GM12878 (cell line): ENCODE data around the gene SCMH1. TPM values are rescaled to one million over a fixed set of nuclear protein-coding genes. Genes with fewer than 3 reads are reported as not detected.

Experiments used
- ATAC-seq: fragments of 200-7000 bp; cut with Tn5 transposase; 3 replicates; pipeline ENCODE4 v1.9.1; 2020; ENCODE audit warnings: mild to moderate bottlenecking, moderate library complexity
- BruUV-seq: library from RNA; stranded (reverse); fragments of 400-500 nt; replicated peaks from 2 replicates; lab custom pipeline; 2021; lab: Mats Ljungman, UMichigan
- CTCF ChIA-PET: fragments of 300-600 bp; sonication (Branson Sonifier 250); formaldehyde crosslinking; extraction: SDS; loops from one replicate; lab custom pipeline; 2021; ENCODE audit warnings: inconsistent platforms; lab: Yijun Ruan, JAX
- POLR2A ChIA-PET: fragments of 350-600 bp; formaldehyde crosslinking; extraction: SDS; loops from one replicate; lab custom pipeline; 2021; ENCODE audit warnings: inconsistent platforms; lab: Charles Lee
- RAD21 ChIA-PET: fragments of 300-600 bp; sonication (Branson Sonifier 250); formaldehyde crosslinking; loops from one replicate; lab custom pipeline; 2023; ENCODE audit warnings: antibody characterized with exemption; ENCODE audit not compliant: unreplicated experiment; lab: Charles Lee
- SMC1A ChIA-PET: fragments of 300-600 bp; sonication (Branson Sonifier 250); formaldehyde crosslinking; loops from one replicate; lab custom pipeline; 2023; ENCODE audit not compliant: unreplicated experiment, uncharacterized antibody; lab: Charles Lee
- DNase-seq: peaks from one replicate; pipeline ENCODE4 v3.0.0-alpha.2; 2011; ENCODE audit warnings: low read depth, low spot score
- FAIRE-seq: peaks from 3 replicates; lab custom pipeline; 2011; peaks lifted over from hg19 to GRCh38; lab: Jason Lieb, UNC
- H2AFZ ChIP-seq: 2 replicates; pipeline ENCODE4 v1.6.0; 2011; ENCODE audit warnings: low read depth, low read length, control low read depth; ENCODE audit not compliant: control insufficient read depth
- H3K27ac ChIP-seq: 2 replicates; pipeline ENCODE4 v1.5.1; 2011; ENCODE audit warnings: control low read depth; ENCODE audit not compliant: control insufficient read depth, insufficient read depth
- H3K27me3 ChIP-seq, 2 experiments: replicated peaks in 1 of 2; 2 replicates each; pipeline versions ENCODE4 v1.6.0 to v1.6.1; 2011; ENCODE audit warnings: low read length in 1 of 2; ENCODE audit not compliant: control insufficient read depth in 2 of 2, insufficient read depth in 2 of 2
- H3K36me3 ChIP-seq, 2 experiments: 2 replicates each; pipeline ENCODE4 v1.5.1; 2011; ENCODE audit warnings: low read length in 1 of 2; ENCODE audit not compliant: control insufficient read depth in 2 of 2, insufficient read depth in 2 of 2
- H3K4me1 ChIP-seq: 2 replicates; pipeline ENCODE4 v1.6.1; 2011; ENCODE audit warnings: mild to moderate bottlenecking, low read length, moderate library complexity, mixed read lengths; ENCODE audit not compliant: control insufficient read depth, insufficient read depth
- H3K4me2 ChIP-seq: 2 replicates; pipeline ENCODE4 v1.6.0; 2011; ENCODE audit warnings: control low read depth; ENCODE audit not compliant: control insufficient read depth, insufficient read depth
- H3K4me3 ChIP-seq: fragments of 200-600 bp; sonication (generic); 2 replicates; pipeline ENCODE4 v1.5.1; 2016
- H3K79me2 ChIP-seq: 2 replicates; pipeline ENCODE4 v1.6.0; 2011; ENCODE audit warnings: low read length; ENCODE audit not compliant: control insufficient read depth, insufficient read depth
- H3K9ac ChIP-seq: 2 replicates; pipeline ENCODE4 v1.8.0; 2011; ENCODE audit warnings: low read length, control low read depth, mixed read lengths; ENCODE audit not compliant: control insufficient read depth, insufficient read depth
- H3K9me3 ChIP-seq: replicated peaks from 3 replicates; pipeline ENCODE4 v1.5.1; 2011; ENCODE audit warnings: mild to moderate bottlenecking, low read length; ENCODE audit not compliant: control insufficient read depth, insufficient read depth
- H4K20me1 ChIP-seq: 2 replicates; pipeline ENCODE4 v1.6.0; 2011; ENCODE audit not compliant: control insufficient read depth, insufficient read depth
- EGR1 ChIP-seq, 2 experiments: IDR thresholded peaks; 1 replicate in 1 of 2; 2 replicates in 1 of 2; pipeline ENCODE4 v1.6.1; 2011 to 2012; ENCODE audit warnings: low read depth in 2 of 2, low read length in 2 of 2, borderline replicate concordance in 1 of 2, mild to moderate bottlenecking in 1 of 2, moderate library complexity in 1 of 2
- HCFC1 ChIP-seq: fragments of 150-350 bp; IDR thresholded peaks from 2 replicates; pipeline ENCODE4 v1.6.1; 2014; ENCODE audit warnings: low read length
- NFIC ChIP-seq: IDR thresholded peaks from 2 replicates; pipeline ENCODE4 v1.6.1; 2012; ENCODE audit warnings: low read depth, mild to moderate bottlenecking, inconsistent platforms, low read length, moderate library complexity
- PML ChIP-seq: IDR thresholded peaks from 2 replicates; pipeline ENCODE4 v1.6.1; 2012; ENCODE audit warnings: low read length, inconsistent platforms
- POLR2A ChIP-seq: IDR thresholded peaks from 2 replicates; pipeline ENCODE4 v1.6.1; 2011; ENCODE audit warnings: low read depth, mild to moderate bottlenecking, low read length
- SIX5 ChIP-seq: IDR thresholded peaks from 2 replicates; pipeline ENCODE4 v1.6.1; 2011; ENCODE audit warnings: mild to moderate bottlenecking, low read depth, low read length, moderate library complexity; ENCODE audit not compliant: severe bottlenecking
- ZNF217 ChIP-seq: fragments of 450-650 bp; IDR thresholded peaks from 2 replicates; pipeline ENCODE4 v1.6.1; 2017; ENCODE audit warnings: antibody characterized with exemption, mild to moderate bottlenecking
- WGBS: methylation state at CpG from one replicate; pipeline ENCODE4 v1.1.6; 2016; ENCODE audit warnings: low lambda C conversion rate; ENCODE audit not compliant: insufficient replicate concordance, insufficient coverage; ENCODE audit errors: missing lambda C conversion rate; 5-methylcytosine and 5-hydroxymethylcytosine counted together
- in situ Hi-C: fragments of 300-500 bp; cut with MboI; formaldehyde crosslinking; loops from 9 replicates; pipeline ENCODE4 v1.14.3; 2018; ENCODE audit warnings: mixed read lengths
- intact Hi-C: fragments of 100-400 bp; cut with micrococcal nuclease; formaldehyde crosslinking; loops from one replicate; pipeline ENCODE4 v1.14.2; 2022; ENCODE audit not compliant: unreplicated experiment
- polyA plus RNA-seq, 11 experiments: library from polyadenylated mRNA; depleted of rRNA in 4 of 11; unstranded in 6 of 11; stranded (reverse) in 5 of 11; fragments of >200 nt; fragmentation: Nextera tagmentation in 4 of 11; fragmentation: Illumina TruSeq in 1 of 11; extraction: Ambion mirVana in 4 of 11; extraction: Trizol in 1 of 11; gene quantifications; 1 replicate in 1 of 11; 2 replicates in 10 of 11; pipeline versions ENCODE4 v1.2.1 to v1.2.3, GENCODE V29; 2011 to 2016; ENCODE audit warnings: inconsistent platforms in 2 of 11, missing spikeins in 2 of 11, low read depth in 1 of 11
- total RNA-seq, 4 experiments: library from RNA; depleted of rRNA in 3 of 4; stranded (reverse); fragments of >200 nt in 3 of 4; fragmentation: Illumina TruSeq in 1 of 4; extraction: Trizol in 1 of 4; gene quantifications; 2 replicates each; pipeline versions ENCODE4 v1.2.1 to v1.2.3, GENCODE V29; 2013 to 2021
- TF ChIP-seq, protein P1 (sequence below): IDR thresholded peaks from 2 replicates; pipeline ENCODE4 v1.6.1; 2012; ENCODE audit warnings: low read depth, low read length, improper control_type of control experiment
- TF ChIP-seq, protein P2 (sequence below): IDR thresholded peaks from 2 replicates; pipeline ENCODE4 v1.6.1; 2011; ENCODE audit warnings: borderline replicate concordance, low read depth, mild to moderate bottlenecking, moderate library complexity, low read length; ENCODE audit not compliant: insufficient read depth, poor library complexity, severe bottlenecking
- TF ChIP-seq, protein P3 (sequence below): IDR thresholded peaks from 2 replicates; pipeline ENCODE4 v1.6.1; 2011; ENCODE audit warnings: mild to moderate bottlenecking, low read depth, low read length, moderate library complexity; ENCODE audit not compliant: insufficient replicate concordance
- TF ChIP-seq, protein P4 (sequence below): fragments of 450-650 bp; IDR thresholded peaks from 2 replicates; pipeline ENCODE4 v1.6.1; 2017; ENCODE audit warnings: mild to moderate bottlenecking, moderate library complexity

SCMH1 gene
- total and polyA plus RNA-seq, 10 of the 15 experiments (the other 5 are each of a cell fraction or from before 2014, with no cell fraction given): 7.5 to 44.1 (median 27.8) TPM

- H3K79me2 ChIP-seq: peaks cover 43% of the 10 kb centered on the region
- H3K27me3 ChIP-seq: no peaks in the 10 kb centered on the region
- ChIA-PET RAD21 (no interaction called here), POLR2A (no interaction called here), SMC1A (no interaction called here), CTCF (no interaction called here)
- intact Hi-C loops: no loop called here
- H3K4me3 ChIP-seq: no peak overlapping the region
- H3K4me1 ChIP-seq: peaks cover 10% of the 10 kb centered on the region; the same call in 1 of the 2 replicates
- DNase-seq (no peak), FAIRE-seq (no peak), ATAC-seq (no peak)
- H3K36me3 ChIP-seq: no peaks in the 10 kb centered on the region; a peak in 1 of 4 replicates
- peak overlapping the region; percentile 75; the same call in 1 of the 2 replicates for H3K4me2 ChIP-seq
- no peak overlapping the region for H3K9ac ChIP-seq
- no peak for TF ChIP-seq SIX5
- TF ChIP-seq HCFC1: no peak
- TF ChIP-seq, protein P1, sequence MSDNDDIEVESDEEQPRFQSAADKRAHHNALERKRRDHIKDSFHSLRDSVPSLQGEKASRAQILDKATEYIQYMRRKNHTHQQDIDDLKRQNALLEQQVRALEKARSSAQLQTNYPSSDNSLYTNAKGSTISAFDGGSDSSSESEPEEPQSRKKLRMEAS: no peak
- no peak overlapping the region for H3K27ac ChIP-seq
- H4K20me1 ChIP-seq: no peaks in the 10 kb centered on the region
- H2AFZ ChIP-seq: peak overlapping the region; percentile 8; the same call in 1 of the 2 replicates
- peaks cover 11% of the 10 kb centered on the region for H3K9me3 ChIP-seq
- in situ Hi-C loops: no loop called here
- no TSS peak for BruUV-seq
Measured at GRCh38 chr1:41221995-41222394, 20.1 kb downstream of the SCMH1 start.

GRCh38 chr1:41218152-41218551 lies 24.0 kb downstream of the SCMH1 start:
- H3K9ac ChIP-seq: no peak overlapping the region
- H3K79me2 ChIP-seq: peaks cover 26% of the 10 kb centered on the region
- DNase-seq: no peak
- ChIA-PET POLR2A (no interaction called here), SMC1A (no interaction called here), RAD21 (no interaction called here), CTCF (no interaction called here)
- intact Hi-C loops: no loop called here
- H4K20me1 ChIP-seq: no peaks in the 10 kb centered on the region
- no peak for FAIRE-seq
- WGBS: 96% methylated on average over 1 of the region's 1 CpG
- no peaks in the 10 kb centered on the region for H3K27me3 ChIP-seq
- no peak overlapping the region for H3K4me3 ChIP-seq
- ATAC-seq: no peak
- H3K9me3 ChIP-seq: peaks cover 11% of the 10 kb centered on the region
- no peak overlapping the region for H3K27ac ChIP-seq
- no peaks in the 10 kb centered on the region; a peak in 1 of 4 replicates for H3K36me3 ChIP-seq
- H3K4me1 ChIP-seq: peaks cover 10% of the 10 kb centered on the region; the same call in 1 of the 2 replicates
- H2AFZ ChIP-seq: no peak overlapping the region
- in situ Hi-C loops: no loop called here
- BruUV-seq: no TSS peak
- no peak overlapping the region for H3K4me2 ChIP-seq
- no peak for TF ChIP-seq NFIC
- no peak for TF ChIP-seq ZNF217
- TF ChIP-seq, protein P2, sequence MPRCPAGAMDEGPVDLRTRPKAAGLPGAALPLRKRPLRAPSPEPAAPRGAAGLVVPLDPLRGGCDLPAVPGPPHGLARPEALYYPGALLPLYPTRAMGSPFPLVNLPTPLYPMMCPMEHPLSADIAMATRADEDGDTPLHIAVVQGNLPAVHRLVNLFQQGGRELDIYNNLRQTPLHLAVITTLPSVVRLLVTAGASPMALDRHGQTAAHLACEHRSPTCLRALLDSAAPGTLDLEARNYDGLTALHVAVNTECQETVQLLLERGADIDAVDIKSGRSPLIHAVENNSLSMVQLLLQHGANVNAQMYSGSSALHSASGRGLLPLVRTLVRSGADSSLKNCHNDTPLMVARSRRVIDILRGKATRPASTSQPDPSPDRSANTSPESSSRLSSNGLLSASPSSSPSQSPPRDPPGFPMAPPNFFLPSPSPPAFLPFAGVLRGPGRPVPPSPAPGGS: no peak
- TF ChIP-seq EGR1 (IDR thresholded peaks at IDR 0.05; ENCODE audit: borderline replicate concordance in 1 of 2, low read depth in 2 of 2, low read length in 2 of 2): no peak
- TF ChIP-seq PML: no peak
- TF ChIP-seq, protein P3, sequence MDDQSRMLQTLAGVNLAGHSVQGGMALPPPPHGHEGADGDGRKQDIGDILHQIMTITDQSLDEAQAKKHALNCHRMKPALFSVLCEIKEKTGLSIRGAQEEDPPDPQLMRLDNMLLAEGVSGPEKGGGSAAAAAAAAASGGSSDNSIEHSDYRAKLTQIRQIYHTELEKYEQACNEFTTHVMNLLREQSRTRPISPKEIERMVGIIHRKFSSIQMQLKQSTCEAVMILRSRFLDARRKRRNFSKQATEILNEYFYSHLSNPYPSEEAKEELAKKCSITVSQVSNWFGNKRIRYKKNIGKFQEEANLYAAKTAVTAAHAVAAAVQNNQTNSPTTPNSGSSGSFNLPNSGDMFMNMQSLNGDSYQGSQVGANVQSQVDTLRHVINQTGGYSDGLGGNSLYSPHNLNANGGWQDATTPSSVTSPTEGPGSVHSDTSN: no peak
- TF ChIP-seq, protein P4, sequence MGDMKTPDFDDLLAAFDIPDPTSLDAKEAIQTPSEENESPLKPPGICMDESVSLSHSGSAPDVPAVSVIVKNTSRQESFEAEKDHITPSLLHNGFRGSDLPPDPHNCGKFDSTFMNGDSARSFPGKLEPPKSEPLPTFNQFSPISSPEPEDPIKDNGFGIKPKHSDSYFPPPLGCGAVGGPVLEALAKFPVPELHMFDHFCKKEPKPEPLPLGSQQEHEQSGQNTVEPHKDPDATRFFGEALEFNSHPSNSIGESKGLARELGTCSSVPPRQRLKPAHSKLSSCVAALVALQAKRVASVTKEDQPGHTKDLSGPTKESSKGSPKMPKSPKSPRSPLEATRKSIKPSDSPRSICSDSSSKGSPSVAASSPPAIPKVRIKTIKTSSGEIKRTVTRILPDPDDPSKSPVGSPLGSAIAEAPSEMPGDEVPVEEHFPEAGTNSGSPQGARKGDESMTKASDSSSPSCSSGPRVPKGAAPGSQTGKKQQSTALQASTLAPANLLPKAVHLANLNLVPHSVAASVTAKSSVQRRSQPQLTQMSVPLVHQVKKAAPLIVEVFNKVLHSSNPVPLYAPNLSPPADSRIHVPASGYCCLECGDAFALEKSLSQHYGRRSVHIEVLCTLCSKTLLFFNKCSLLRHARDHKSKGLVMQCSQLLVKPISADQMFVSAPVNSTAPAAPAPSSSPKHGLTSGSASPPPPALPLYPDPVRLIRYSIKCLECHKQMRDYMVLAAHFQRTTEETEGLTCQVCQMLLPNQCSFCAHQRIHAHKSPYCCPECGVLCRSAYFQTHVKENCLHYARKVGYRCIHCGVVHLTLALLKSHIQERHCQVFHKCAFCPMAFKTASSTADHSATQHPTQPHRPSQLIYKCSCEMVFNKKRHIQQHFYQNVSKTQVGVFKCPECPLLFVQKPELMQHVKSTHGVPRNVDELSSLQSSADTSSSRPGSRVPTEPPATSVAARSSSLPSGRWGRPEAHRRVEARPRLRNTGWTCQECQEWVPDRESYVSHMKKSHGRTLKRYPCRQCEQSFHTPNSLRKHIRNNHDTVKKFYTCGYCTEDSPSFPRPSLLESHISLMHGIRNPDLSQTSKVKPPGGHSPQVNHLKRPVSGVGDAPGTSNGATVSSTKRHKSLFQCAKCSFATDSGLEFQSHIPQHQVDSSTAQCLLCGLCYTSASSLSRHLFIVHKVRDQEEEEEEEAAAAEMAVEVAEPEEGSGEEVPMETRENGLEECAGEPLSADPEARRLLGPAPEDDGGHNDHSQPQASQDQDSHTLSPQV: no peak
- TF ChIP-seq POLR2A: no peak
